ENCODE data around the gene USP46.

USP46 gene

GRCh38 chr4:52604215-52604614, 54.9 kb downstream of the USP46 start:
- no peak for TF ChIP-seq CTCF (IDR thresholded peaks at IDR 0.05)

- TF ChIP-seq CTCF (IDR thresholded peaks at IDR 0.05): no peak
These were observed 58.8 kb downstream of the USP46 start for GRCh38 chr4:52600275-52600674.

- no peak for TF ChIP-seq CTCF (IDR thresholded peaks at IDR 0.05)
These were observed 64.1 kb downstream of the USP46 start for GRCh38 chr4:52595001-52595400.

GRCh38 chr4:52592287-52592686, 66.8 kb downstream of the USP46 start:
- no peak for TF ChIP-seq CTCF (IDR thresholded peaks at IDR 0.05)

- TF ChIP-seq CTCF (IDR thresholded peaks at IDR 0.05): no peak
These were observed 70.1 kb downstream of the USP46 start for GRCh38 chr4:52588771-52589591.

GRCh38 chr4:52588097-52588496, 71.0 kb downstream of the USP46 start:
- TF ChIP-seq CTCF (IDR thresholded peaks at IDR 0.05): peak; percentile 46

DNA sequence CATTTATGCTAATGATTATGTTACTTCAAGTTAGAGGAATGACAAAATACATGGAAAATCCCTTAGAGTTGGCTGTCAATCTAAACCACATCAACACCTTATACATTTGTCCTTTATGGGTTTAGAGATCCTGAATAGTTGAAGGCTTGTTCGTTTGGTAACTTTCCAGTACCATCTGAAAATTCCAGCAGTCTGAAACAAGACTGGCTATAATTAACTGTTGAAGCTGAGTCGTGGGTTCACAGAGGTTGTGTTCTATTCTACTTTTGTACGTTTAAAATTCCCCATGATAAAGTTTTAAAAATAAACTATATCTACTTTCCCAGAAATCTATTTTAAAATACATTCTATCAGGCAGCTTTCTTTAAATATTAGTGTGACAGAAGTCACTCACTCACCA, 73.0 kb downstream of the USP46 start:
- TF ChIP-seq CTCF (IDR thresholded peaks at IDR 0.05): no peak

- no peak for TF ChIP-seq CTCF (IDR thresholded peaks at IDR 0.05)
These were observed 73.7 kb downstream of the USP46 start for GRCh38 chr4:52585379-52585778.
